ENCODE data around the gene CXCR6. TPM values are rescaled to one million over a fixed set of nuclear protein-coding genes. Genes with fewer than 3 reads are reported as not detected.

Gene CXCR6
- polyA plus RNA-seq, 1 of the 3 experiments (the other 2 are of a cell fraction): not detected

- H3K79me2 ChIP-seq (ENCODE audit: insufficient read depth): no peaks in the 10 kb centered on the region
- H3K4me2 ChIP-seq: no peak overlapping the region
- CTCF ChIA-PET: interaction anchor here (1.0 to 1.5 kb wide), 3 partner anchors 9 to 124 kb away, joined by 3 to 7 read pairs (median 4); no protein-coding TSS in a partner anchor
- no peaks in the 10 kb centered on the region for H4K20me1 ChIP-seq (ENCODE audit: insufficient read depth)
- 90% methylated on average over 4 of the region's 4 CpGs for WGBS (ENCODE audit: low lambda C conversion rate)
- no peaks in the 10 kb centered on the region for H3K4me1 ChIP-seq (ENCODE audit: control insufficient read depth in 1 of 2, insufficient read depth in 2 of 2, low read depth in 1 of 2, low read length in 1 of 2)
- TF ChIP-seq TCF12 (IDR thresholded peaks at IDR 0.05) (no peak), NRF1 (IDR thresholded peaks at IDR 0.05; ENCODE audit: low read depth, low read length) (no peak), FOXM1 (IDR thresholded peaks at IDR 0.05; ENCODE audit: low read depth) (no peak), TEAD4 (IDR thresholded peaks at IDR 0.05; ENCODE audit: borderline replicate concordance, insufficient read depth) (no peak), NFIC (IDR thresholded peaks at IDR 0.05; ENCODE audit: borderline replicate concordance) (no peak), ZBTB33 (IDR thresholded peaks at IDR 0.05; ENCODE audit: borderline replicate concordance, low read depth) (no peak), MXI1 (IDR thresholded peaks at IDR 0.05; ENCODE audit: low read depth, low read length) (no peak), FOSL2 (IDR thresholded peaks at IDR 0.05; ENCODE audit: borderline replicate concordance, low read depth) (no peak), EZH2phosphoT487 (IDR thresholded peaks at IDR 0.05; ENCODE audit: borderline replicate concordance, low read depth) (no peak), REST (IDR thresholded peaks at IDR 0.05; ENCODE audit: low read depth, low read length) (no peak), ELF1 (IDR thresholded peaks at IDR 0.05) (no peak), IRF3 (IDR thresholded peaks at IDR 0.05; ENCODE audit: low read depth, low read length) (no peak), JUND (IDR thresholded peaks at IDR 0.05) (no peak)
- no peak overlapping the region for H2AFZ ChIP-seq (ENCODE audit: low read depth)
- H3K27me3 ChIP-seq (ENCODE audit: insufficient read depth): no peaks in the 10 kb centered on the region
- POLR2A ChIA-PET: no interaction called here
- H3K9ac ChIP-seq: no peak overlapping the region
- no peaks in the 10 kb centered on the region for H3K9me2 ChIP-seq
- H3K27ac ChIP-seq (ENCODE audit: low read depth in 2 of 2, low read length in 1 of 2): no peak overlapping the region
- no peak overlapping the region for H3K4me3 ChIP-seq (ENCODE audit: low read depth in 2 of 2, low read length in 1 of 2)
- no peaks in the 10 kb centered on the region for H3K9me3 ChIP-seq
- H3K36me3 ChIP-seq (replicated peaks in 1 of 2; ENCODE audit: control insufficient read depth in 1 of 2, insufficient read depth in 2 of 2, low read length in 1 of 2): peaks cover 31 to 86% of the 10 kb centered on the region in 2 experiments
- no peak for DNase-seq
- no peaks in the 10 kb centered on the region for H3F3A ChIP-seq (replicated peaks; ENCODE audit: insufficient read depth)
Observed at GRCh38 chr3:45955706-45956105, 12.4 kb downstream of the CXCR6 start.

Measured in SK-N-SH (cell line).